Measurements from ENCODE around the gene FIGNL1. TPM values are rescaled to one million over a fixed set of nuclear protein-coding genes. Genes with fewer than 3 reads are reported as not detected.

FIGNL1 gene
- total RNA-seq, 1 donor from 2014 or later, result 2.6 TPM

- intact Hi-C loops (cut with DNase I), result no loop called here
- DNase-seq (ENCODE audit: low spot score), result no peak
Observed at GRCh38 chr7:50436133-50436806, 13.9 kb downstream of the FIGNL1 start.

GRCh38 chr7:50431722-50432305, 18.3 kb downstream of the FIGNL1 start:
- intact Hi-C loops (cut with DNase I), result no loop called here
- no peak for DNase-seq (ENCODE audit: low spot score)

- intact Hi-C loops (cut with DNase I), result no loop called here
- DNase-seq (ENCODE audit: low spot score), result no peak
Observed at GRCh38 chr7:50431316-50431715, 18.8 kb downstream of the FIGNL1 start.

- intact Hi-C loops (cut with DNase I), result no loop called here
- no peak for DNase-seq (ENCODE audit: low spot score)
Observed at GRCh38 chr7:50428911-50429310, 21.2 kb downstream of the FIGNL1 start.

GRCh38 chr7:50427518-50427917, 22.6 kb downstream of the FIGNL1 start:
- no peak for DNase-seq (ENCODE audit: low spot score)

GRCh38 chr7:50426280-50427045, 23.7 kb downstream of the FIGNL1 start:
- no peak for DNase-seq (ENCODE audit: low spot score)
- intact Hi-C loops (cut with DNase I), result no loop called here

More at GRCh38 chr7:50427518-50427917, 22.6 kb downstream of the FIGNL1 start:
- intact Hi-C loops (cut with DNase I), result no loop called here

GRCh38 chr7:50425318-50425717, 24.8 kb downstream of the FIGNL1 start:
- intact Hi-C loops (cut with DNase I), result no loop called here

GRCh38 chr7:50423860-50424259, 26.3 kb downstream of the FIGNL1 start:
- no peak for DNase-seq (ENCODE audit: low spot score)
- intact Hi-C loops (cut with DNase I), result no loop called here

More at GRCh38 chr7:50425318-50425717, 24.8 kb downstream of the FIGNL1 start:
- no peak for DNase-seq (ENCODE audit: low spot score)

- intact Hi-C loops (cut with DNase I), result no loop called here
- no peak for DNase-seq (ENCODE audit: low spot score)
Observed at GRCh38 chr7:50422858-50423257, 27.3 kb downstream of the FIGNL1 start.

- intact Hi-C loops (cut with DNase I), result no loop called here
Observed at GRCh38 chr7:50421043-50421442, 29.1 kb downstream of the FIGNL1 start.

GRCh38 chr7:50418526-50419290, 31.4 kb downstream of the FIGNL1 start:
- DNase-seq (ENCODE audit: low spot score), result no peak
- intact Hi-C loops (cut with DNase I), result loop anchor here (2.0 to 5.0 kb wide), 2 partner anchors 214 to 276 kb away; no protein-coding TSS in a partner anchor

More at GRCh38 chr7:50421043-50421442, 29.1 kb downstream of the FIGNL1 start:
- no peak for DNase-seq (ENCODE audit: low spot score)

GRCh38 chr7:50418086-50418515, 32.0 kb downstream of the FIGNL1 start:
- intact Hi-C loops (cut with DNase I), result loop anchor here (2.0 to 5.0 kb wide), 2 partner anchors 213 to 276 kb away; no protein-coding TSS in a partner anchor
- DNase-seq (ENCODE audit: low spot score), result no peak

GRCh38 chr7:50416527-50417182, 33.5 kb downstream of the FIGNL1 start:
- no peak for DNase-seq (ENCODE audit: low spot score)
- intact Hi-C loops (cut with DNase I), result loop anchor here (5.0 kb wide), 1 partner anchor 274 kb away; no protein-coding TSS in a partner anchor

- no peak for DNase-seq (ENCODE audit: low spot score)
- intact Hi-C loops (cut with DNase I), result loop anchor here (5.0 kb wide), 1 partner anchor 274 kb away; no protein-coding TSS in a partner anchor
Observed at GRCh38 chr7:50415844-50416364, 34.2 kb downstream of the FIGNL1 start.

- intact Hi-C loops (cut with DNase I), result no loop called here
Observed at GRCh38 chr7:50413561-50413960, 36.6 kb downstream of the FIGNL1 start.

GRCh38 chr7:50412973-50413372, 37.2 kb downstream of the FIGNL1 start:
- no peak for DNase-seq (ENCODE audit: low spot score)
- intact Hi-C loops (cut with DNase I), result no loop called here

More at GRCh38 chr7:50413561-50413960, 36.6 kb downstream of the FIGNL1 start:
- no peak for DNase-seq (ENCODE audit: low spot score)

- no peak for DNase-seq (ENCODE audit: low spot score)
- intact Hi-C loops (cut with DNase I), result no loop called here
Observed at GRCh38 chr7:50411332-50411731, 38.8 kb downstream of the FIGNL1 start.

- no peak for DNase-seq (ENCODE audit: low spot score)
- intact Hi-C loops (cut with DNase I), result no loop called here
Observed at GRCh38 chr7:50409856-50410745, 40.0 kb downstream of the FIGNL1 start.
